Endothelial cell of umbilical vein (primary cell): Measurements from ENCODE around the gene DHRS4. TPM values are rescaled to one million over a fixed set of nuclear protein-coding genes. Genes with fewer than 3 reads are reported as not detected.

Experiments
- BruUV-seq: library from RNA; stranded (reverse); fragments of 400-500 nt; replicated peaks from 2 replicates; lab custom pipeline; 2021; lab: Mats Ljungman, UMichigan
- CTCF ChIA-PET: fragments of 300-600, 350-600 bp; sonication (Branson Sonifier 250); formaldehyde crosslinking; loops from one replicate; lab custom pipeline; 2021; ENCODE audit warnings: antibody characterized with exemption, inconsistent platforms; lab: Charles Lee
- POLR2A ChIA-PET: fragments of 300-600, 350-600 bp; sonication (Branson Sonifier 250); formaldehyde crosslinking; loops from one replicate; lab custom pipeline; 2021; ENCODE audit warnings: antibody characterized with exemption, inconsistent platforms; lab: Charles Lee
- DNase-seq: peaks from one replicate; pipeline ENCODE4 v3.0.0-alpha.2; 2011; ENCODE audit warnings: low read depth, low spot score
- FAIRE-seq: peaks from 2 replicates; lab custom pipeline; 2011; peaks lifted over from hg19 to GRCh38; lab: Jason Lieb, UNC
- H2AFZ ChIP-seq: 2 replicates; pipeline ENCODE4 v1.6.0; 2012; ENCODE audit warnings: low read depth, low read length, control low read depth, inconsistent platforms
- H3K27ac ChIP-seq: 2 replicates; pipeline ENCODE4 v1.5.1; 2011; ENCODE audit warnings: low read depth, mild to moderate bottlenecking, control low read depth, low read length, moderate library complexity; ENCODE audit not compliant: insufficient read depth
- H3K27me3 ChIP-seq, 2 experiments: 2 replicates each; pipeline versions ENCODE4 v1.6.0 to v1.6.1; 2011; ENCODE audit warnings: low read length in 2 of 2, mixed read lengths in 1 of 2; ENCODE audit not compliant: control insufficient read depth in 2 of 2, insufficient read depth in 2 of 2
- H3K36me3 ChIP-seq, 2 experiments: 2 replicates in 1 of 2; 3 replicates in 1 of 2; pipeline ENCODE4 v1.5.1; 2011; ENCODE audit warnings: low read length in 2 of 2, mild to moderate bottlenecking in 1 of 2, moderate library complexity in 1 of 2; ENCODE audit not compliant: control insufficient read depth in 2 of 2, insufficient read depth in 2 of 2; ENCODE audit errors: extremely low read depth in 1 of 2
- H3K4me1 ChIP-seq: 3 replicates; pipeline ENCODE4 v1.5.1; 2011; ENCODE audit warnings: mild to moderate bottlenecking, low read length; ENCODE audit not compliant: control insufficient read depth, insufficient read depth; ENCODE audit errors: extremely low read depth
- H3K4me2 ChIP-seq: 2 replicates; pipeline ENCODE4 v1.6.1; 2011; ENCODE audit warnings: low read length, control low read depth, mixed read lengths; ENCODE audit not compliant: insufficient read depth
- H3K4me3 ChIP-seq, 3 experiments: fragments of 200-600 bp in 1 of 3; sonication (generic), shearing (Covaris generic) in 1 of 3; replicated peaks in 1 of 3; 2 replicates each; pipeline ENCODE4 v1.5.1; 2011 to 2016; ENCODE audit warnings: control low read depth in 3 of 3, low read length in 3 of 3, mild to moderate bottlenecking in 2 of 3, inconsistent platforms in 1 of 3, low read depth in 1 of 3, moderate library complexity in 1 of 3; ENCODE audit not compliant: insufficient read depth in 1 of 3
- H3K79me2 ChIP-seq: 2 replicates; pipeline ENCODE4 v1.6.0; 2012; ENCODE audit warnings: low read length, inconsistent platforms; ENCODE audit not compliant: control insufficient read depth, insufficient read depth
- H3K9ac ChIP-seq: replicated peaks from 2 replicates; pipeline ENCODE3; 2011; ENCODE audit warnings: low read length, control low read depth; ENCODE audit not compliant: insufficient read depth; ENCODE audit errors: extremely low read depth
- H3K9me1 ChIP-seq: replicated peaks from 3 replicates; pipeline ENCODE4 v1.6.0; 2011; ENCODE audit warnings: mild to moderate bottlenecking, low read length; ENCODE audit not compliant: control insufficient read depth, insufficient read depth; ENCODE audit errors: extremely low read depth
- H3K9me3 ChIP-seq: replicated peaks from 2 replicates; pipeline ENCODE4 v1.5.1; 2012; ENCODE audit warnings: low read length, inconsistent platforms; ENCODE audit not compliant: control insufficient read depth, insufficient read depth
- H4K20me1 ChIP-seq: replicated peaks from 2 replicates; pipeline ENCODE3; 2011; ENCODE audit warnings: mild to moderate bottlenecking, low read length; ENCODE audit not compliant: control insufficient read depth, insufficient read depth; ENCODE audit errors: extremely low read depth
- EZH2 ChIP-seq: IDR thresholded peaks from 2 replicates; pipeline ENCODE4 v1.6.1; 2012; ENCODE audit warnings: borderline replicate concordance, low read depth, mild to moderate bottlenecking, moderate library complexity, low read length, inconsistent platforms; ENCODE audit not compliant: severe bottlenecking
- GATA2 ChIP-seq: IDR thresholded peaks from 2 replicates; pipeline ENCODE4 v1.7.0; 2011; ENCODE audit warnings: low read depth, mild to moderate bottlenecking, moderate library complexity, mixed read lengths, low read length; ENCODE audit not compliant: insufficient read length, insufficient read depth
- JUN ChIP-seq: IDR thresholded peaks from 2 replicates; pipeline ENCODE4 v1.6.1; 2011; ENCODE audit warnings: borderline replicate concordance, low read depth; ENCODE audit not compliant: insufficient read length, insufficient read depth
- MYC ChIP-seq: IDR thresholded peaks from one replicate; pipeline ENCODE4 v1.6.1; 2011; ENCODE audit warnings: mild to moderate bottlenecking, low read depth, low read length
- POLR2A ChIP-seq: IDR thresholded peaks from 2 replicates; pipeline ENCODE4 v1.6.1; 2012; ENCODE audit warnings: low read depth, mild to moderate bottlenecking, control low read depth, low read length
- POLR2AphosphoS5 ChIP-seq: IDR thresholded peaks from 2 replicates; pipeline ENCODE4 v1.6.1; 2012; ENCODE audit warnings: low read depth, mild to moderate bottlenecking, control low read depth, low read length, moderate library complexity; ENCODE audit not compliant: insufficient read depth
- dilution Hi-C: fragments of 300-500 bp; cut with MboI; formaldehyde crosslinking; loops from one replicate; pipeline ENCODE4 v1.15.0; 2019; ENCODE audit warnings: low sequenced_read_pairs; ENCODE audit not compliant: extremely low pct_ligation_motif_present
- intact Hi-C: fragments of 100-400 bp; cut with micrococcal nuclease; formaldehyde crosslinking; loops from one replicate; pipeline ENCODE4 v1.10.0; 2022
- polyA plus RNA-seq, 4 experiments: library from polyadenylated mRNA; depleted of rRNA in 3 of 4; stranded (reverse) in 3 of 4; unstranded in 1 of 4; fragments of >200 nt; gene quantifications; 2 replicates each; pipeline versions ENCODE4 v1.2.1 to v1.2.3, GENCODE V29; 2011 to 2012; ENCODE audit warnings: missing spikeins in 1 of 4
- total RNA-seq: library from RNA; stranded (reverse); gene quantifications from 2 replicates; pipeline ENCODE4 v1.2.3, GENCODE V29; 2021
- TF ChIP-seq, protein P1 (sequence below): IDR thresholded peaks from 2 replicates; pipeline ENCODE4 v1.6.1; 2011; ENCODE audit not compliant: insufficient read depth, insufficient read length
- TF ChIP-seq, protein P2 (sequence below), 2 donors: IDR thresholded peaks; 1 replicate in 1 of 2; 2 replicates in 1 of 2; pipeline ENCODE4 v1.5.1; 2011; ENCODE audit warnings: low read length in 2 of 2, mild to moderate bottlenecking in 2 of 2, moderate library complexity in 2 of 2, control low read depth in 1 of 2, inconsistent platforms in 1 of 2, low read depth in 1 of 2; ENCODE audit not compliant: insufficient read depth in 1 of 2; ENCODE audit errors: extremely low read depth in 1 of 2

Gene DHRS4
- total and polyA plus RNA-seq, 2 donors (not counting 3 experiments of a cell fraction or from before 2014, with no cell fraction given): 19.2 to 32.0 TPM

DNA sequence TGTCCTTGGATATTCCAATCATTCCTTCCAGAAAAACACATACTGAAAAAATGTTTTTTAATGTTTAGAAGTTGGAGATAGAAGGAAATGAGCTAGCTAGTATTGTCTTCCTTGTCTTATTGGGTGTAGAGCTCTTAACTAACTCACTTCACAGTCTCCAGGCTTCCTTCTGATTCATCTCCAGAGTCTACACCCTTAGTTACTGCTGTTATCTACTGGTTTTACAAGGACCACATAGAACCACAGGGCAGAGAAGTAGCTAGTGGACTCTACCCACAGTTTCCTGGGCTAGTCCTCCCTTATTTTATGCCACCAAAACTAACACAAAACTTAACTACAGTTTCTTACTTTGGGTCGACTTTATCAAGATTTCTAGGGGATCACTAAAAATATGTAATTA is 31.0 kb upstream of the DHRS4 start:
- peaks cover 0 to 2% of the 10 kb centered on the region in 2 experiments for H3K27me3 ChIP-seq
- H3K27ac ChIP-seq: no peak overlapping the region
- no peak overlapping the region for H3K4me3 ChIP-seq
- dilution Hi-C loops (no loop called here), intact Hi-C loops (no loop called here)
- FAIRE-seq (no peak), DNase-seq (no peak)
- no peaks in the 10 kb centered on the region for H4K20me1 ChIP-seq
- H3K79me2 ChIP-seq: no peaks in the 10 kb centered on the region
- ChIA-PET POLR2A (no interaction called here), CTCF (interaction anchor here (1.6 kb wide), 1 partner anchor 291 kb away, joined by 5 read pairs; no protein-coding TSS in a partner anchor)
- no peaks in the 10 kb centered on the region for H3K9me1 ChIP-seq
- no TSS peak for BruUV-seq
- no peak overlapping the region for H3K9ac ChIP-seq
- TF ChIP-seq POLR2AphosphoS5: no peak
- no peak for TF ChIP-seq EZH2
- TF ChIP-seq JUN: no peak
- TF ChIP-seq POLR2A: no peak
- TF ChIP-seq, protein P1, sequence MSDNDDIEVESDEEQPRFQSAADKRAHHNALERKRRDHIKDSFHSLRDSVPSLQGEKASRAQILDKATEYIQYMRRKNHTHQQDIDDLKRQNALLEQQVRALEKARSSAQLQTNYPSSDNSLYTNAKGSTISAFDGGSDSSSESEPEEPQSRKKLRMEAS: no peak
- no peak for TF ChIP-seq MYC
- TF ChIP-seq GATA2: no peak
- TF ChIP-seq, protein P2, sequence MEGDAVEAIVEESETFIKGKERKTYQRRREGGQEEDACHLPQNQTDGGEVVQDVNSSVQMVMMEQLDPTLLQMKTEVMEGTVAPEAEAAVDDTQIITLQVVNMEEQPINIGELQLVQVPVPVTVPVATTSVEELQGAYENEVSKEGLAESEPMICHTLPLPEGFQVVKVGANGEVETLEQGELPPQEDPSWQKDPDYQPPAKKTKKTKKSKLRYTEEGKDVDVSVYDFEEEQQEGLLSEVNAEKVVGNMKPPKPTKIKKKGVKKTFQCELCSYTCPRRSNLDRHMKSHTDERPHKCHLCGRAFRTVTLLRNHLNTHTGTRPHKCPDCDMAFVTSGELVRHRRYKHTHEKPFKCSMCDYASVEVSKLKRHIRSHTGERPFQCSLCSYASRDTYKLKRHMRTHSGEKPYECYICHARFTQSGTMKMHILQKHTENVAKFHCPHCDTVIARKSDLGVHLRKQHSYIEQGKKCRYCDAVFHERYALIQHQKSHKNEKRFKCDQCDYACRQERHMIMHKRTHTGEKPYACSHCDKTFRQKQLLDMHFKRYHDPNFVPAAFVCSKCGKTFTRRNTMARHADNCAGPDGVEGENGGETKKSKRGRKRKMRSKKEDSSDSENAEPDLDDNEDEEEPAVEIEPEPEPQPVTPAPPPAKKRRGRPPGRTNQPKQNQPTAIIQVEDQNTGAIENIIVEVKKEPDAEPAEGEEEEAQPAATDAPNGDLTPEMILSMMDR (IDR thresholded peaks at IDR 0.05; ENCODE audit: extremely low read depth in 1 of 2, insufficient read depth in 1 of 2, low read depth in 1 of 2, low read length in 2 of 2): no peak
- no peaks in the 10 kb centered on the region for H3K4me1 ChIP-seq
- no peak overlapping the region for H2AFZ ChIP-seq
- H3K9me3 ChIP-seq: no peaks in the 10 kb centered on the region
- H3K4me2 ChIP-seq: no peak overlapping the region
- no peaks in the 10 kb centered on the region for H3K36me3 ChIP-seq
